Cardiac muscle cell (in vitro differentiated cells and primary cell): ENCODE data around the gene TAB3. TPM values are rescaled to one million over a fixed set of nuclear protein-coding genes. Genes with fewer than 3 reads are reported as not detected.

Experiments used
- DNase-seq, 2 donors: peaks; one replicate each; pipeline versions ENCODE4 v3.0.0 to v3.0.0-alpha.2; 2010 to 2017; ENCODE audit warnings: low read depth in 1 of 2, low spot score in 1 of 2
- H3K27ac ChIP-seq: fragments of 200-600 bp; sonication (generic); 2 replicates; pipeline ENCODE4 v1.5.1; 2016
- H3K27me3 ChIP-seq: fragments of 200-600 bp; sonication (generic); 2 replicates; pipeline ENCODE4 v1.6.0; 2016; ENCODE audit warnings: control low read depth
- H3K36me3 ChIP-seq: fragments of 200-600 bp; sonication (generic); 2 replicates; pipeline ENCODE4 v1.5.1; 2016; ENCODE audit warnings: control low read depth
- H3K4me1 ChIP-seq: fragments of 200-600 bp; sonication (generic); 2 replicates; pipeline ENCODE4 v1.8.1; 2017; ENCODE audit warnings: low read depth, mild to moderate bottlenecking, mixed run types
- H3K4me3 ChIP-seq: fragments of 200-600 bp; sonication (generic); 2 replicates; pipeline ENCODE4 v1.5.1; 2016; ENCODE audit warnings: mild to moderate bottlenecking
- H3K9me3 ChIP-seq: fragments of 200-600 bp; sonication (generic); 2 replicates; pipeline ENCODE4 v1.5.1; 2017; ENCODE audit warnings: low read depth, mild to moderate bottlenecking, control low read depth
- polyA plus RNA-seq: library from polyadenylated mRNA; unstranded; fragments of >200 nt; fragmentation: Nextera tagmentation; extraction: Ambion mirVana; gene quantifications from 2 replicates; pipeline ENCODE4 v1.2.1, GENCODE V29; 2016
- total RNA-seq: library from RNA; depleted of rRNA; stranded (reverse); fragments of >200 nt; gene quantifications from 2 replicates; pipeline ENCODE4 v1.2.3, GENCODE V29; 2016
- TF ChIP-seq, protein P1 (sequence below): IDR thresholded peaks from 2 replicates; pipeline ENCODE4 v1.5.1; 2012; ENCODE audit warnings: low read depth, mild to moderate bottlenecking, low read length

The TAB3 gene, protein sequence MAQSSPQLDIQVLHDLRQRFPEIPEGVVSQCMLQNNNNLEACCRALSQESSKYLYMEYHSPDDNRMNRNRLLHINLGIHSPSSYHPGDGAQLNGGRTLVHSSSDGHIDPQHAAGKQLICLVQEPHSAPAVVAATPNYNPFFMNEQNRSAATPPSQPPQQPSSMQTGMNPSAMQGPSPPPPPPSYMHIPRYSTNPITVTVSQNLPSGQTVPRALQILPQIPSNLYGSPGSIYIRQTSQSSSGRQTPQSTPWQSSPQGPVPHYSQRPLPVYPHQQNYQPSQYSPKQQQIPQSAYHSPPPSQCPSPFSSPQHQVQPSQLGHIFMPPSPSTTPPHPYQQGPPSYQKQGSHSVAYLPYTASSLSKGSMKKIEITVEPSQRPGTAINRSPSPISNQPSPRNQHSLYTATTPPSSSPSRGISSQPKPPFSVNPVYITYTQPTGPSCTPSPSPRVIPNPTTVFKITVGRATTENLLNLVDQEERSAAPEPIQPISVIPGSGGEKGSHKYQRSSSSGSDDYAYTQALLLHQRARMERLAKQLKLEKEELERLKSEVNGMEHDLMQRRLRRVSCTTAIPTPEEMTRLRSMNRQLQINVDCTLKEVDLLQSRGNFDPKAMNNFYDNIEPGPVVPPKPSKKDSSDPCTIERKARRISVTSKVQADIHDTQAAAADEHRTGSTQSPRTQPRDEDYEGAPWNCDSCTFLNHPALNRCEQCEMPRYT
- total RNA-seq (22.3 and 32.3 TPM in 2 replicates), polyA plus RNA-seq (8.5 and 10.1 TPM in 2 replicates)

DNA sequence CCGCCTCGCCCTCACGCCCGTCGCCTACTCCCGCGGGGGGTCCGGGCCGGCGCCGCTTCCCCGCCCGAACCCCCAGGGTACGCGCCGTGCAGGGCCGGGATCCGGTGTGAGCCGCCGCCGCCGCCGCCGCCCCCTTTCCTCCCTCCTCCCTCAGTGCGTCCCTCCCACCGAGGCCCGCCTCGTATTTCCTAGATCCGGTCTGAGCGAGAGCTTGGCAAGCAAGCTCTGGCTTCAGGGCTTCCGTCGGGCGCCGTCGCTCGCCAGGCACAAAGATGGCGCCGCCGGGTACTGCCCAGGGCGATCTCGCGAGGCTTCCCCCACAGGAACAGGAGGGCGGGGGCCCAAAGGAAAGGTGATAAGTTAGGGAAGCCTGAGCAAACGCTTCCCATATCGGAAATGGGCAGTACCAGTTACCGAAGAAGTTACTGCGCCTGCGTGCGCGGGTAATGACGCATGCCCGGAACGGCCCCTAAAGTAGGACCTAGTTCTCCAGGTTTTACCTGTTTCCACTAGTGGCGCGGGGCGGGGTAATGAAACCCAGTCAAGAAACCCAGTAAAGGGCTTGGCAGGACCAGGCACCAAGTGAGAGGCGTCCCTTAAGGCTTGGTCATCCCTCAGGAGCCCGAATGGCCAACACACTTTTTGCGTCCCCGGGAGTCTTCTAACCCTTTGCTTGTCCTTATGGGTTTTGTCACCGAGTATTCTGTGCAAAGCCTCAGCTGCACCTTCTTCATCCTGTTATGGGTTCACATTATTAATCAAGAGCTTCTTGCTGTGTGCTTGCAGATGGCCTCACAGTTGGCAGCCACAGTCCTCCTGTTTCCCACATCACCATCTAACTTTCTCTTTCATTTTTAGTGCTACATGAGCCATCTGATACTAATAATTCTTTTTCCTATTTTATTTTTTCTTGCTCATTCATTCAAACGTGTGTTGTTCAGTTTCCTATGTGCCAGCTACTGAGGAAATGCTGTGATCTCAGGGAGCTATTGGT, at the start of gene TAB3:
Gene TAB3, minus strand, starts transcription at position 108 of the 994 bp plus-strand sequence. CDS start 29,666 bp downstream, outside the sequence.
- Histone ChIP-seq H3K27ac (peak within 1 kb of the TSS; percentile 86), H3K27me3 (no peaks in the 10 kb centered on the region), H3K4me1 (peaks cover 5% of the 10 kb centered on the region), H3K4me3 (peak within 1 kb of the TSS; percentile 60), H3K36me3 (no peaks in the 10 kb centered on the region), H3K9me3 (no peaks in the 10 kb centered on the region)
- TF ChIP-seq, protein P1, sequence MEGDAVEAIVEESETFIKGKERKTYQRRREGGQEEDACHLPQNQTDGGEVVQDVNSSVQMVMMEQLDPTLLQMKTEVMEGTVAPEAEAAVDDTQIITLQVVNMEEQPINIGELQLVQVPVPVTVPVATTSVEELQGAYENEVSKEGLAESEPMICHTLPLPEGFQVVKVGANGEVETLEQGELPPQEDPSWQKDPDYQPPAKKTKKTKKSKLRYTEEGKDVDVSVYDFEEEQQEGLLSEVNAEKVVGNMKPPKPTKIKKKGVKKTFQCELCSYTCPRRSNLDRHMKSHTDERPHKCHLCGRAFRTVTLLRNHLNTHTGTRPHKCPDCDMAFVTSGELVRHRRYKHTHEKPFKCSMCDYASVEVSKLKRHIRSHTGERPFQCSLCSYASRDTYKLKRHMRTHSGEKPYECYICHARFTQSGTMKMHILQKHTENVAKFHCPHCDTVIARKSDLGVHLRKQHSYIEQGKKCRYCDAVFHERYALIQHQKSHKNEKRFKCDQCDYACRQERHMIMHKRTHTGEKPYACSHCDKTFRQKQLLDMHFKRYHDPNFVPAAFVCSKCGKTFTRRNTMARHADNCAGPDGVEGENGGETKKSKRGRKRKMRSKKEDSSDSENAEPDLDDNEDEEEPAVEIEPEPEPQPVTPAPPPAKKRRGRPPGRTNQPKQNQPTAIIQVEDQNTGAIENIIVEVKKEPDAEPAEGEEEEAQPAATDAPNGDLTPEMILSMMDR = no peak
- peak; percentile 94 to 97 for DNase-seq

DNA sequence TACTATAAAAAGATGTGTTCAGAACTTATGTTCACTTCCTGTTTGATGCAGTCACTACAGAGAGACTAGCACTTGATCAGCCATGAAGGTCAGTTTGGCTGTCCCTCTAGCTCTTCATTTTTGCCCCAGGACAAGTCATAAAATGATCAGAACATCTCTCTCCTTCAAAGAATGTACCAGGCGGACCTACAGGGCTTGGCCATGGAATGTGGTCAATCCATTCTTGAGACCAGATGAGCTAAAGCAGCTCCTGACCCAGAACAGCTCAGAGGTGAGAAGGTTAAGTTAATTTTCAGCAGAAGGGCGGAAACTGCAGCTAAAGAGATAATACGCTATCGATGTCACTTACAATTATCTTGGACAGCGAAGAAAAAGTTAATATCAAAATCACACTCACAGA, 49.2 kb upstream of the TAB3 start:
- H3K36me3 ChIP-seq = no peaks in the 10 kb centered on the region
- H3K4me1 ChIP-seq = no peaks in the 10 kb centered on the region
- DNase-seq = no peak
- H3K27me3 ChIP-seq = no peaks in the 10 kb centered on the region
- H3K27ac ChIP-seq = no peak overlapping the region
- TF ChIP-seq, protein P1 = no peak
- H3K9me3 ChIP-seq = no peaks in the 10 kb centered on the region
- H3K4me3 ChIP-seq = no peak overlapping the region

DNA sequence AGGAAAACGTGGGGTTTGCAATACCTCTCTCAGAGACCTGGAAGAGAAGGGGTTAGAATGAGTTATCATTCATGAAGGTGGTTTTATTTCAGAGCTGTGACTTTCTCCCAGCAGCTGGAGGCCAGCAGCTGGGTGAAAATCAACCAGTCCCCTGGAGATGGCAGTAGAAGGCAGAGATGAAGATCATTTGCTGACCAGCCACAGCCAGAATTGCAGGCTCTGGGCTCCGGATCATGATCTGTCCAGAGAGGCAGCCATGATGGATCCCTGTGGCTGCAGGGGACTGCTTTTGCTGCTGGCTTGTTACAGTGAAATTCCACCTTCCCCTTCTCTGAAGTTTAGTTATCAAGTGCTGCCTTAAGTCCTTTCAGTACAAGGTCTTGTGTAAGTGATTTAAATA, 46.9 kb upstream of the TAB3 start:
- Histone ChIP-seq H3K27ac (no peak overlapping the region), H3K9me3 (no peaks in the 10 kb centered on the region), H3K36me3 (no peaks in the 10 kb centered on the region), H3K4me3 (no peak overlapping the region), H3K27me3 (no peaks in the 10 kb centered on the region), H3K4me1 (no peaks in the 10 kb centered on the region)
- DNase-seq = peak; percentile 30 to 49
- TF ChIP-seq, protein P1 = peak; percentile 16

DNA sequence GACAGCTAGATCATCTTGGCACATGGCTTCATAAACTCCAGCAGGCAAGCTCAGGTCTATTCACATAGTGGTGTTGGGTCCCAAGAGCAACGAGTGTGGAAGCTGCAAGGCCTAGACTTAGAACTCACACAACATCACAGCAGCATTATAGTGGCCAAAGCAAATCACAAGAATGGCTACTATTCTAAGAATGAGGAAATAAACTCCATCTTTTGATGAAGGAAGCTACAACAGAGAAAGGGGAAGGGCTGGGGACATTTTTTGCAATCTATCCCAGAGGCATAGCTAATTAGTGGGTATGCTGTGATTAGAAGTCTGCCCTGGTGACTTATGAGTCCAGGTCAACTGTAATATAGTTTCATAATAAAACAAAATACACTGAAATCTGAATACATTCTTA, 42.9 kb upstream of the TAB3 start:
- no peak for DNase-seq
- H3K4me3 ChIP-seq = no peak overlapping the region
- TF ChIP-seq, protein P1 = no peak

DNA sequence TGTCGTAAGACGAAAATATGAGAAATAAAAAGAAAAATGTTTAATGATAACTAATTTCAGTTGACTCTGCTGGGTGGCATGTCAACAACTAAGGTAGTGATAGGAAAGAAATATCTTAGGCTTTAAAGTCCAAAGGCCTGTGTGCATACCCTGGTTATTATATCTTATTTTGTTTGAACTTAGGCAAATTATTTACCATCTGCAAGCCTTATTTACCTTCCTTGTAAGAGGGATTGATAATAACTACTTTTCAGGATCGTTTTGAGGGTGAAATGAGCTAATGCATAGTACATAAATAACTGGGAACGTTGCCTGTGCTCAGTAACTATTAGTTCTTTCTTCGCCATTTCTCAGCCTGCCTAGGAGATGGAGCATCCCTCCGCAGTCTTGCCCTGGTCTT, 41.6 kb upstream of the TAB3 start:
- TF ChIP-seq, protein P1 = no peak
- no peak overlapping the region for H3K27ac ChIP-seq
- no peaks in the 10 kb centered on the region for H3K9me3 ChIP-seq
- H3K36me3 ChIP-seq = no peaks in the 10 kb centered on the region
- H3K4me3 ChIP-seq = no peak overlapping the region
- no peak for DNase-seq
- no peaks in the 10 kb centered on the region for H3K27me3 ChIP-seq
- no peaks in the 10 kb centered on the region for H3K4me1 ChIP-seq

More for the DNA sequence above, 42.9 kb upstream of the TAB3 start:
- Histone ChIP-seq H3K27ac (no peak overlapping the region), H3K36me3 (no peaks in the 10 kb centered on the region), H3K27me3 (no peaks in the 10 kb centered on the region), H3K9me3 (no peaks in the 10 kb centered on the region), H3K4me1 (no peaks in the 10 kb centered on the region)
